PFSK-1 (cell line): ENCODE results near the gene SPPL2C.

ENCODE experiments used
- FOXP2 ChIP-seq: optimal IDR thresholded peaks from 2 replicates; pipeline ENCODE3; 2011; ENCODE audit warnings: borderline replicate concordance, control low read depth, inconsistent platforms; ENCODE audit not compliant: insufficient read depth; ENCODE audit errors: extremely low read length, extremely low read depth
- POLR2AphosphoS5 ChIP-seq: IDR thresholded peaks from 2 replicates; pipeline ENCODE4 v1.6.1; 2012; ENCODE audit warnings: low read depth, mild to moderate bottlenecking, control low read depth, low read length, moderate library complexity
- REST ChIP-seq, 2 experiments: IDR thresholded peaks; 2 replicates each; pipeline versions ENCODE4 v1.6.1 to v1.8.0; 2011 to 2012; ENCODE audit warnings: low read depth in 2 of 2, low read length in 2 of 2, control low read depth in 1 of 2, inconsistent platforms in 1 of 2, mild to moderate bottlenecking in 1 of 2, moderate library complexity in 1 of 2; ENCODE audit not compliant: insufficient read depth in 1 of 2
- SIN3A ChIP-seq: IDR thresholded peaks from 2 replicates; pipeline ENCODE4 v1.6.1; 2012; ENCODE audit warnings: mild to moderate bottlenecking, low read length, moderate library complexity, borderline replicate concordance; ENCODE audit not compliant: insufficient read depth
- TAF1 ChIP-seq: IDR thresholded peaks from 2 replicates; pipeline ENCODE4 v1.6.1; 2012; ENCODE audit warnings: low read length, control low read depth, borderline replicate concordance; ENCODE audit not compliant: insufficient read depth

SPPL2C gene

GRCh38 chr17:45836047-45837044, 8.3 kb upstream of the SPPL2C start:
- TF ChIP-seq REST (IDR thresholded peaks at IDR 0.05; ENCODE audit: insufficient read depth in 1 of 2, low read depth in 2 of 2, low read length in 2 of 2) (no peak), POLR2AphosphoS5 (no peak), SIN3A (no peak), FOXP2 (no peak), TAF1 (no peak)

GRCh38 chr17:45837187-45837586, 7.5 kb upstream of the SPPL2C start:
- TF ChIP-seq FOXP2, result no peak
- TF ChIP-seq SIN3A, result no peak
- no peak for TF ChIP-seq REST (IDR thresholded peaks at IDR 0.05; ENCODE audit: insufficient read depth in 1 of 2, low read depth in 2 of 2, low read length in 2 of 2)
- no peak for TF ChIP-seq POLR2AphosphoS5
- no peak for TF ChIP-seq TAF1

GRCh38 chr17:45837603-45838002, 7.1 kb upstream of the SPPL2C start:
- TF ChIP-seq FOXP2 (no peak), REST (IDR thresholded peaks at IDR 0.05; ENCODE audit: insufficient read depth in 1 of 2, low read depth in 2 of 2, low read length in 2 of 2) (no peak), POLR2AphosphoS5 (no peak), TAF1 (no peak), SIN3A (no peak)

- no peak for TF ChIP-seq FOXP2
- TF ChIP-seq SIN3A, result no peak
- TF ChIP-seq POLR2AphosphoS5, result no peak
- TF ChIP-seq TAF1, result no peak
- no peak for TF ChIP-seq REST (IDR thresholded peaks at IDR 0.05; ENCODE audit: insufficient read depth in 1 of 2, low read depth in 2 of 2, low read length in 2 of 2)
These were observed 5.9 kb upstream of the SPPL2C start for GRCh38 chr17:45838751-45839295.
